Measurements from ENCODE around the gene RRBP1. TPM values are rescaled to one million over a fixed set of nuclear protein-coding genes. Genes with fewer than 3 reads are reported as not detected.

The RRBP1 gene
- total and polyA plus RNA-seq, 2 of the 4 experiments (the other 2 are of a cell fraction): 90.2 to 136 TPM

- Histone ChIP-seq H2AK5ac (ENCODE audit: low read depth, low read length) (no peak overlapping the region), H3K4me2 (ENCODE audit: low read depth, low read length) (peak overlapping the region; percentile 27), H4K8ac (ENCODE audit: low read depth in 2 of 2, low read length in 2 of 2) (no peak overlapping the region), H3K27me3 (ENCODE audit: control insufficient read depth, insufficient read depth, low read length) (peaks cover 6% of the 10 kb centered on the region), H2BK15ac (ENCODE audit: low read depth, low read length) (0 out of 3 replicates have a peak overlapping the region, but pooled peaks have one; percentile 6), H3K4ac (ENCODE audit: low read depth, low read length) (peak overlapping the region; percentile 44), H4K91ac (ENCODE audit: insufficient read depth, low read depth, low read length) (no peak overlapping the region), H3K4me3 (ENCODE audit: insufficient read depth, low read depth, low read length) (no peak overlapping the region), H3K36me3 (ENCODE audit: control insufficient read depth, insufficient read depth, low read length) (no peaks in the 10 kb centered on the region), H3K14ac (replicated peaks; ENCODE audit: low read depth, low read length) (0 out of 2 replicates have a peak overlapping the region, but pooled peaks have one; percentile 6), H2AK9ac (replicated peaks; ENCODE audit: low read depth, low read length, poor library complexity) (no peak overlapping the region), H3K9me1 (ENCODE audit: insufficient read depth, low read length) (no peaks in the 10 kb centered on the region), H4K5ac (ENCODE audit: low read depth, low read length) (no peak overlapping the region), H3K9ac (ENCODE audit: low read depth, low read length) (no peak overlapping the region), H2BK120ac (ENCODE audit: low read depth, low read length) (peak overlapping the region; percentile 4), H3K18ac (ENCODE audit: low read depth, low read length) (peak overlapping the region; percentile 37; the same call in 1 of the 2 replicates), H3K27ac (ENCODE audit: insufficient read depth, low read length) (peak overlapping the region; percentile 4; the same call in 1 of the 2 replicates), H3K79me1 (ENCODE audit: low read depth in 1 of 2, low read length in 2 of 2) (no peaks in the 10 kb centered on the region), H3K56ac (ENCODE audit: extremely low read depth, insufficient read depth, low read length) (no peak overlapping the region), H3K23ac (ENCODE audit: low read depth, low read length) (peak overlapping the region; percentile 8; the same call in 1 of the 2 replicates), H2AFZ (replicated peaks; ENCODE audit: low read length, poor library complexity) (no peak overlapping the region), H4K20me1 (ENCODE audit: insufficient read depth, low read length) (no peaks in the 10 kb centered on the region), H2BK20ac (ENCODE audit: low read depth, low read length) (peak overlapping the region; percentile 47), H3K4me1 (ENCODE audit: control insufficient read depth, insufficient read depth, low read length) (peaks cover 2% of the 10 kb centered on the region; the same call in 1 of the 2 replicates), H2BK5ac (ENCODE audit: low read depth, low read length, poor library complexity, severe bottlenecking) (peak overlapping the region; percentile 3), H3K9me3 (ENCODE audit: control insufficient read depth, insufficient read depth, low read length) (peaks cover 12% of the 10 kb centered on the region)
- CTCF ChIA-PET: interaction anchor here (0.6 kb wide), 1 partner anchor 142 kb away, joined by 3 read pairs; no protein-coding TSS in a partner anchor
- dilution Hi-C loops (cut with HindIII; ENCODE audit: low sequenced_read_pairs, unreplicated experiment): no loop called here
- TF ChIP-seq MAZ (IDR thresholded peaks at IDR 0.05; ENCODE audit: borderline replicate concordance, low read depth, low read length): no peak
- no peak for TF ChIP-seq ELK1 (IDR thresholded peaks at IDR 0.05; ENCODE audit: borderline replicate concordance, low read depth, low read length)
- TF ChIP-seq POLR2A (IDR thresholded peaks at IDR 0.05; ENCODE audit: low read depth, low read length): no peak
- TF ChIP-seq CEBPB (IDR thresholded peaks at IDR 0.05; ENCODE audit: low read depth, low read length): no peak
- TF ChIP-seq BHLHE40 (IDR thresholded peaks at IDR 0.05; ENCODE audit: low read depth, low read length): no peak
- no peak for TF ChIP-seq FOS (IDR thresholded peaks at IDR 0.05; ENCODE audit: low read depth, low read length)
- no peak for TF ChIP-seq RCOR1 (IDR thresholded peaks at IDR 0.05; ENCODE audit: insufficient replicate concordance, low read length)
- TF ChIP-seq SMC3 (IDR thresholded peaks at IDR 0.05; ENCODE audit: low read depth, low read length): no peak
- TF ChIP-seq RAD21 (IDR thresholded peaks at IDR 0.05; ENCODE audit: low read length): no peak
- TF ChIP-seq USF2 (IDR thresholded peaks at IDR 0.05; ENCODE audit: low read depth, low read length): no peak
- TF ChIP-seq MAFK (IDR thresholded peaks at IDR 0.05; ENCODE audit: low read depth, low read length): no peak
- TF ChIP-seq CHD1 (IDR thresholded peaks at IDR 0.05; ENCODE audit: low read depth, low read length): no peak
- TF ChIP-seq CTCF (conservative IDR thresholded peaks at IDR 0.05; ENCODE audit: low read depth, low read length): no peak
- no peak for TF ChIP-seq MXI1 (IDR thresholded peaks at IDR 0.05; ENCODE audit: borderline replicate concordance, low read depth, low read length)
- TF ChIP-seq NFE2L2 (IDR thresholded peaks at IDR 0.05; ENCODE audit: low read depth, low read length): no peak
- no TSS peak for BruUV-seq (replicated peaks)
- intact Hi-C loops (cut with micrococcal nuclease): no loop called here
- no CpG with 5 or more reads among the region's 2 CpGs for WGBS, 2 experiments (ENCODE audit: extremely low coverage in 2 of 2, insufficient read length in 1 of 2)
- DNase-seq (peak; percentile 73), ATAC-seq (ENCODE audit: low read depth) (peak; percentile 84)
- in situ Hi-C loops (cut with MboI; ENCODE audit: low sequenced_read_pairs): no loop called here
- POLR2A ChIA-PET (ENCODE audit: unreplicated experiment): no interaction called here
Measured at GRCh38 chr20:17688965-17689364, 6.9 kb upstream of the RRBP1 start.
